H9 (cell line): ENCODE data around the gene PLEKHM3. TPM values are rescaled to one million over a fixed set of nuclear protein-coding genes. Genes with fewer than 3 reads are reported as not detected.

ENCODE experiments used
- DNase-seq: peaks from one replicate; pipeline ENCODE4 v3.0.0-alpha.2; 2017
- H2AFZ ChIP-seq: one replicate; pipeline ENCODE4 v1.6.1; 2013; ENCODE audit warnings: mild to moderate bottlenecking, low read length, control low read depth, moderate library complexity
- H2AK5ac ChIP-seq: 2 replicates; pipeline ENCODE4 v1.6.1; 2013; ENCODE audit warnings: low read length, control low read depth, mixed read lengths; ENCODE audit not compliant: insufficient read length
- H2BK120ac ChIP-seq: one replicate; pipeline ENCODE4 v1.6.1; 2013; ENCODE audit warnings: low read depth, mild to moderate bottlenecking, low read length, control low read depth, inconsistent platforms; ENCODE audit not compliant: poor library complexity, severe bottlenecking
- H2BK12ac ChIP-seq: 2 replicates; pipeline ENCODE4 v1.6.1; 2013; ENCODE audit warnings: low read length, control low read depth, mixed read lengths, low read depth; ENCODE audit not compliant: insufficient read length
- H2BK15ac ChIP-seq: 2 replicates; pipeline ENCODE4 v1.6.1; 2013; ENCODE audit warnings: low read depth, low read length, control low read depth
- H2BK20ac ChIP-seq: one replicate; pipeline ENCODE4 v1.6.1; 2013; ENCODE audit warnings: low read depth, mild to moderate bottlenecking, low read length, control low read depth, inconsistent platforms; ENCODE audit not compliant: poor library complexity, severe bottlenecking
- H2BK5ac ChIP-seq: 2 replicates; pipeline ENCODE4 v1.6.1; 2013; ENCODE audit warnings: low read length, control low read depth, mixed read lengths; ENCODE audit not compliant: insufficient read length
- H3K14ac ChIP-seq: 2 replicates; pipeline ENCODE4 v1.6.1; 2013; ENCODE audit warnings: low read length, control low read depth; ENCODE audit not compliant: insufficient read depth
- H3K18ac ChIP-seq: 2 replicates; pipeline ENCODE4 v1.6.1; 2013; ENCODE audit warnings: low read depth, mild to moderate bottlenecking, mixed read lengths, low read length, control low read depth; ENCODE audit not compliant: insufficient read length
- H3K23ac ChIP-seq: 2 replicates; pipeline ENCODE4 v1.6.1; 2013; ENCODE audit warnings: low read length, control low read depth, mixed read lengths, low read depth; ENCODE audit not compliant: insufficient read length
- H3K23me2 ChIP-seq: 2 replicates; pipeline ENCODE4 v1.6.1; 2013; ENCODE audit warnings: low read depth, mild to moderate bottlenecking, mixed read lengths, low read length, control low read depth; ENCODE audit not compliant: insufficient read length, poor library complexity, severe bottlenecking
- H3K27ac ChIP-seq: 2 replicates; pipeline ENCODE4 v1.5.1; 2013; ENCODE audit warnings: low read length, control low read depth, mixed read lengths, low read depth; ENCODE audit not compliant: insufficient read length
- H3K27me3 ChIP-seq: 2 replicates; pipeline ENCODE4 v1.6.1; 2013; ENCODE audit warnings: low read length, control low read depth, inconsistent platforms; ENCODE audit not compliant: insufficient read depth
- H3K4ac ChIP-seq: 2 replicates; pipeline ENCODE4 v1.6.1; 2013; ENCODE audit warnings: low read depth, mild to moderate bottlenecking, control low read depth, inconsistent platforms, low read length, moderate library complexity
- H3K4me1 ChIP-seq: 2 replicates; pipeline ENCODE4 v1.6.1; 2013; ENCODE audit warnings: low read length, control low read depth, inconsistent platforms; ENCODE audit not compliant: insufficient read depth
- H3K4me2 ChIP-seq: 2 replicates; pipeline ENCODE4 v1.6.1; 2013; ENCODE audit warnings: low read length, control low read depth, mixed read lengths; ENCODE audit not compliant: insufficient read length, insufficient read depth
- H3K56ac ChIP-seq: 2 replicates; pipeline ENCODE4 v1.6.1; 2013; ENCODE audit warnings: low read depth, mild to moderate bottlenecking, mixed read lengths, low read length, control low read depth; ENCODE audit not compliant: insufficient read length
- H3K79me1 ChIP-seq: 2 replicates; pipeline ENCODE4 v1.6.1; 2013; ENCODE audit warnings: low read depth, mild to moderate bottlenecking, moderate library complexity, low read length, control low read depth, inconsistent platforms; ENCODE audit not compliant: insufficient read depth, poor library complexity, severe bottlenecking
- H3K79me2 ChIP-seq: 2 replicates; pipeline ENCODE4 v1.6.1; 2013; ENCODE audit warnings: low read length, control low read depth, inconsistent platforms; ENCODE audit not compliant: insufficient read depth
- H3K9ac ChIP-seq: 2 replicates; pipeline ENCODE4 v1.6.1; 2013; ENCODE audit warnings: low read length, control low read depth, mixed read lengths; ENCODE audit not compliant: insufficient read length; ENCODE audit errors: extremely low read depth
- H3K9me3 ChIP-seq: one replicate; pipeline ENCODE4 v1.6.1; 2013; ENCODE audit warnings: low read depth, low read length, inconsistent platforms; ENCODE audit not compliant: control insufficient read depth
- H3T11ph ChIP-seq: one replicate; pipeline ENCODE4 v1.6.1; 2013; ENCODE audit warnings: mild to moderate bottlenecking, low read length, control low read depth, inconsistent platforms
- H4K20me1 ChIP-seq: one replicate; pipeline ENCODE4 v1.6.1; 2013; ENCODE audit not compliant: control insufficient read depth, insufficient read length, insufficient read depth
- H4K5ac ChIP-seq: 2 replicates; pipeline ENCODE4 v1.6.1; 2013; ENCODE audit warnings: low read depth, mild to moderate bottlenecking, mixed read lengths, low read length, control low read depth; ENCODE audit not compliant: insufficient read length
- H4K8ac ChIP-seq: replicated peaks from 2 replicates; pipeline ENCODE4 v1.6.1; 2013; ENCODE audit warnings: low read length, control low read depth, mixed read lengths, low read depth; ENCODE audit not compliant: insufficient read length
- H4K91ac ChIP-seq: 2 replicates; pipeline ENCODE4 v1.6.1; 2013; ENCODE audit warnings: low read depth, mild to moderate bottlenecking, moderate library complexity, mixed read lengths, low read length, control low read depth; ENCODE audit not compliant: insufficient read length
- H3K27ac Mint-ChIP-seq, 3 experiments: 2 replicates in 2 of 3; 3 replicates in 1 of 3; pipeline ENCODE4 v1.8.0; 2020 to 2021; ENCODE audit warnings: mixed read lengths in 3 of 3, mild to moderate bottlenecking in 1 of 3, moderate library complexity in 1 of 3
- H3K27me3 Mint-ChIP-seq: 2 replicates; pipeline ENCODE4 v1.8.0; 2021; ENCODE audit warnings: low read depth, mild to moderate bottlenecking, moderate library complexity, mixed read lengths
- H3K36me3 Mint-ChIP-seq, 3 experiments: 2 replicates in 2 of 3; 3 replicates in 1 of 3; pipeline ENCODE4 v1.8.0; 2020 to 2021; ENCODE audit warnings: low read depth in 3 of 3, mixed read lengths in 3 of 3; ENCODE audit not compliant: insufficient read depth in 1 of 3
- H3K4me1 Mint-ChIP-seq, 2 experiments: 2 replicates each; pipeline ENCODE4 v1.8.0; 2020; ENCODE audit warnings: mixed read lengths in 2 of 2
- H3K4me3 Mint-ChIP-seq, 2 experiments: 2 replicates in 1 of 2; 3 replicates in 1 of 2; pipeline ENCODE4 v1.8.0; 2020 to 2021; ENCODE audit warnings: mild to moderate bottlenecking in 2 of 2, mixed read lengths in 2 of 2, moderate library complexity in 1 of 2
- H3K9me3 Mint-ChIP-seq, 2 experiments: 2 replicates in 1 of 2; 3 replicates in 1 of 2; pipeline ENCODE4 v1.8.0; 2020; ENCODE audit warnings: mild to moderate bottlenecking in 2 of 2, mixed read lengths in 2 of 2, moderate library complexity in 1 of 2
- CTCF ChIP-seq: fragments of 200-600 bp; sonication (generic); conservative IDR thresholded peaks from 3 replicates; pipeline ENCODE4 v1.8.0; 2021; ENCODE audit warnings: antibody characterized with exemption, mild to moderate bottlenecking
- WGBS: extraction: QIAGEN DNeasy Blood & Tissue Kit; methylation state at CpG from one replicate; pipeline ENCODE4 v1.1.7; 2013; ENCODE audit warnings: missing lambda C conversion rate, low lambda C conversion rate, mixed read lengths; ENCODE audit not compliant: insufficient read length; ENCODE audit errors: extremely low coverage; 5-methylcytosine and 5-hydroxymethylcytosine counted together
- total RNA-seq: library from RNA; stranded (reverse); gene quantifications from 2 replicates; pipeline ENCODE4 v1.2.1, GENCODE V29; 2021

PLEKHM3 gene
- total RNA-seq, 1 experiment from 2014 or later = 7.5 TPM

DNA sequence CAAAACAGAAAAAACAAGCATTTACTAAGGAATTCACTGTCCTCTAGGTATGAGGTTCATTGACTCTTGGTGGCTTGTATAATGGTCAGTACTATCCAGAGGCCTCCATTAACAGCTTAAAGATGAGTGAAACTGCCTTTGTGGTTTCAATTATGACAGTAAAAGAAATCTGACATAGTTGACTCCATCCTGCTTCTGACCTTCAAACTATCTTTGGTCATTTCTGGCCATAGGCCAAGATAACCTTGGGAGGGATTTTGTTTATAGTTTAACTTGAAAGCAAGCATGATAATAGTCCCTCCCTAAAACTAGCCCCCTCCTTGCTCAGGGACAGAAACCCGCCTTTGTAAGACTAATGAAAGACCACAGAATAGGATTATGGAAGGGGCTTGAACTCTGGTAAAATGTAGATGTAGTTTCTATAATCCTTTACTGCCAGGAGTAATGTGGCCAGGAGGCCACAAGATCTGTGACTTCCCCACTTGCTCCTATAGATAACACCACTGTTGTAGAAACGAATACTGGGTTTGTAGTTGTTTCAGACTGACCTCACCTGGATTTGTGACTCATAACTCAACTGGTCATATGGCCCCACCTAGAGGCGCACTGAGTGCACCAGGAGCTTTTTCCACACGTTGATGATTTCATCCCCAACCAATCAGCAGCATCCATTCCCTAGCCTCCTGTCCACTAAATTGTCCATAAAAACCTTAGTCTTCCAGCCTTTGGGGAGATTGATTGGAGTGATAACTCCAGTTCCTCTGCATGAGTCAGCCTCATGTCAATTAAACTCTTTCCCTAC, 8.6 kb upstream of the PLEKHM3 start:
- Histone ChIP-seq H3K27ac (no peak overlapping the region), H2AFZ (no peak overlapping the region), H2BK5ac (no peak overlapping the region), H4K20me1 (no peaks in the 10 kb centered on the region), H3K4ac (no peak overlapping the region), H3K18ac (no peak overlapping the region), H3K23ac (no peak overlapping the region), H3T11ph (no peak overlapping the region), H3K9ac (no peak overlapping the region), H3K4me1 (no peaks in the 10 kb centered on the region), H3K23me2 (no peaks in the 10 kb centered on the region), H3K56ac (no peak overlapping the region), H2BK20ac (no peak overlapping the region), H2BK15ac (no peak overlapping the region), H3K79me2 (no peaks in the 10 kb centered on the region), H2BK12ac (no peak overlapping the region), H3K4me2 (no peak overlapping the region), H2AK5ac (no peak overlapping the region), H3K79me1 (no peaks in the 10 kb centered on the region), H2BK120ac (no peak overlapping the region), H4K91ac (no peak overlapping the region), H3K9me3 (no peaks in the 10 kb centered on the region), H4K5ac (no peak overlapping the region), H4K8ac (no peak overlapping the region), H3K14ac (no peak overlapping the region), H3K27me3 (no peaks in the 10 kb centered on the region)
- peaks cover 0 to 4% (median 2%) of the 10 kb centered on the region in 3 experiments; a peak in 3 of 7 replicates for H3K36me3 Mint-ChIP-seq
- no peak overlapping the region for H3K4me3 Mint-ChIP-seq
- H3K9me3 Mint-ChIP-seq = peaks cover 6 to 7% of the 10 kb centered on the region in 2 experiments; a peak in 4 of 5 replicates
- peak; percentile 63 for DNase-seq
- 0 out of 2 replicates have a peak, but pooled peaks cover 2% of the 10 kb centered on the region for H3K27me3 Mint-ChIP-seq
- peaks cover 0 to 7% of the 10 kb centered on the region in 2 experiments; a peak in 3 of 4 replicates for H3K4me1 Mint-ChIP-seq
- no CpG with 5 or more reads among the region's 4 CpGs for WGBS
- peak overlapping the region in 2 of 3 experiments; percentile 25; a peak in 2 of 7 replicates for H3K27ac Mint-ChIP-seq
- TF ChIP-seq CTCF = peak; percentile 80
